ENCODE results near the gene ETV7. TPM values are rescaled to one million over a fixed set of nuclear protein-coding genes. Genes with fewer than 3 reads are reported as not detected.

Gene ETV7
- total RNA-seq = 1 to 10 TPM in 1 of 2 donors, under 1 TPM in 1; 0.74 to 1.8 TPM

DNA sequence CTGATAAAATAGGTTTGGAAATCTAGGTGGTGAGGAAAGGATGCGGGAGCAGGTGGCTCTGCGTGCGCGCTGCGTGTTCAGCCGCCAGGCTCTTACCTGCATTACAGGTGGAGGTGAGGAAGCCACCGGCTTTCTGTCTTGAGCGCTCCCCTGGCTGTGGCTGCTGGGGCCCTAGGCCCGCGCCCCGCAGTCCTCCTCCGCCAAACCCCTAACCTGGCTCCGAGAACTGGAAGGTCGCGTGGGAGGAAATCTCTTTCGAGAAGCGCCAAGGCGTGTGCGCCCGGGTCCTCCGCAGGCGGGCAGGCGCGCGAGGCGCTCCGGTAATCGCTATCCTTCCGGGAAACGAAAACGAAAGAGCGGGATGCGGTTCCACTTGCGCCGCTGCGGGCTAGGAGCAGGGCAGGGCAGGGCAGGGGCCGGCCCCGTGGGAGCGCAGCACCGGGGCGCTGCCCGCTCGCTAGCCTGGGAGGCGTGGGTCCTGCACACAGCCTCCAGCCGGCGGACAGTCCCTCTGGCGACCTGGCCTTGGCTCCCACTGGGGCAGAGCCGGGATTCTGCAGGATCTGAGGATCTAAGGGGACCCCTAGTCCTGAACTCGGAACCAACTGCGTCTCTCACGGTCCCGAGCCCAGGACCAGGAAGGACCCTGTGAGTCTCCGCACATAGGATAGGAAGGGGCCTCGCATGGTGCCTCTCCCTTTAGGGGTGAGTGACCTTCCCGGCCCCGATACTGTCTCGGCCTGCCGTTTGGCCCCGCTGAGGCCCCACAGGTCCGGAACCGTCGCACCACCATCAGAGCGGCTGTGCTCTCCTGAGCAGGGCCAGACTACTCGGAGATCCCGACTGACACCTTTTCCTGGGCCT is at the start of gene ETV7:
Gene ETV7, minus strand, starts transcription at position 230 of the 864 bp plus-strand sequence. Its CDS starts 128 bp downstream, at position 102.
- 21% methylated on average over 38 of the region's 65 CpGs for WGBS
- TF ChIP-seq POLR2A (IDR thresholded peaks at IDR 0.05) = peak; percentile 13
- no peak for TF ChIP-seq POLR2AphosphoS5 (IDR thresholded peaks at IDR 0.05)
- TF ChIP-seq, protein P1, sequence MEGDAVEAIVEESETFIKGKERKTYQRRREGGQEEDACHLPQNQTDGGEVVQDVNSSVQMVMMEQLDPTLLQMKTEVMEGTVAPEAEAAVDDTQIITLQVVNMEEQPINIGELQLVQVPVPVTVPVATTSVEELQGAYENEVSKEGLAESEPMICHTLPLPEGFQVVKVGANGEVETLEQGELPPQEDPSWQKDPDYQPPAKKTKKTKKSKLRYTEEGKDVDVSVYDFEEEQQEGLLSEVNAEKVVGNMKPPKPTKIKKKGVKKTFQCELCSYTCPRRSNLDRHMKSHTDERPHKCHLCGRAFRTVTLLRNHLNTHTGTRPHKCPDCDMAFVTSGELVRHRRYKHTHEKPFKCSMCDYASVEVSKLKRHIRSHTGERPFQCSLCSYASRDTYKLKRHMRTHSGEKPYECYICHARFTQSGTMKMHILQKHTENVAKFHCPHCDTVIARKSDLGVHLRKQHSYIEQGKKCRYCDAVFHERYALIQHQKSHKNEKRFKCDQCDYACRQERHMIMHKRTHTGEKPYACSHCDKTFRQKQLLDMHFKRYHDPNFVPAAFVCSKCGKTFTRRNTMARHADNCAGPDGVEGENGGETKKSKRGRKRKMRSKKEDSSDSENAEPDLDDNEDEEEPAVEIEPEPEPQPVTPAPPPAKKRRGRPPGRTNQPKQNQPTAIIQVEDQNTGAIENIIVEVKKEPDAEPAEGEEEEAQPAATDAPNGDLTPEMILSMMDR (IDR thresholded peaks at IDR 0.05) = peak in 1 of 4 experiments; percentile 8
- Histone ChIP-seq H3K27me3 (replicated peaks; ENCODE audit: insufficient read depth) (no peaks in the 10 kb centered on the region), H3K9me3 (no peaks in the 10 kb centered on the region), H3K27ac (peak within 1 kb of the TSS; percentile 35 to 70), H3K4me3 (peak within 1 kb of the TSS; percentile 45 to 49), H3K4me1 (replicated peaks) (no peaks in the 10 kb centered on the region), H3K36me3 (no peaks in the 10 kb centered on the region)
- intact Hi-C loops (cut with DNase I) = no loop called here
- peak; percentile 23 for DNase-seq (ENCODE audit: low spot score)

DNA sequence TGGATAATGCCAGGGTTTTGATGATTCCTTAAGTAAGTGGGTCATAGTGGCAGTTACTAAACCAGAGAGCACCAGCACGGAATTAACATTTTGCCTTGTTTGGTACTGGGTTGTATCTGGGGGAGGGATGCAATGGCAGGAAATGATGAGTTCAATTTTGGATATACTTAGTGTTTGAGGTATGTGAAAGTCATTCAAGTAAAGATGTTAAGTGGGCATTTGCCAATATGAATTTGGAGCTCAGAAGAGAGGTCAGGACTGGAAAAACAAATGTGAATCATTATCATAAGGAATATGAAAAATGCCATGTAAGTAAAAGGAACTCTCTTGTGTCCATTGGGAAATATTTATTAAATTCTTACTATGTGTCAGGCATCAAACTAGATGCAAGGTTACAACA is 49.0 kb upstream of the ETV7 start:
- intact Hi-C loops (cut with DNase I) = no loop called here
- Histone ChIP-seq H3K36me3 (no peaks in the 10 kb centered on the region), H3K4me1 (replicated peaks) (no peaks in the 10 kb centered on the region), H3K9me3 (no peaks in the 10 kb centered on the region), H3K27me3 (replicated peaks; ENCODE audit: insufficient read depth) (no peaks in the 10 kb centered on the region), H3K27ac (no peak overlapping the region), H3K4me3 (no peak overlapping the region)
- TF ChIP-seq POLR2A (IDR thresholded peaks at IDR 0.05) = no peak
- no peak for TF ChIP-seq POLR2AphosphoS5 (IDR thresholded peaks at IDR 0.05)
- TF ChIP-seq, protein P1 (IDR thresholded peaks at IDR 0.05) = no peak
- DNase-seq (ENCODE audit: low spot score) = no peak
- 93% methylated on average over 1 of the region's 1 CpG for WGBS

DNA sequence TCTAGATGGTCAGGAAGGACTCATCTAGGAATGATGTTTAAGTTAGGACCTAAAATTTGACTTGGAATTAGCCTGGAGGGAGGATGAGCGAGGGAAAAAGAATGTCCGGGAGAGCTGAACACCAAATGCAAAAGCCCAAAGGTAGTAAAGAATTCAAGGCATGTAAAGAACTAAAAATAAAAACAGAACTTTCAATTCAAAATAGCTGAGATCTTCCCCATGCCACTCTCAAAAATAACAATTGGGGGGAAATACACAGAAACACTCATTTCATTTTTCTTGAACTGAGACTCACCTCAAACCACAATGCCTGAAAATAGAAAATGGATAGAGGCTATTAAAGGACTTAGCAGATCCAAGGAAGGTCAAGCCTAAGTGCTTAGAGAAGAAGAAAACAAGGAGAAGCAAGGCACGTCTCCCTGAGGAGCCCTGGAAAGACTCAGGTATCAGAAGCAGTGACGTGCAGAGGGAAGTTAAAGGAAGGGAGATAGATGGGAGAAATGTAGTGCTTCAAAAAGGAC is 44.7 kb upstream of the ETV7 start:
- TF ChIP-seq POLR2AphosphoS5 (IDR thresholded peaks at IDR 0.05) (no peak), POLR2A (IDR thresholded peaks at IDR 0.05) (no peak)
- TF ChIP-seq, protein P1 (IDR thresholded peaks at IDR 0.05) = no peak
- Histone ChIP-seq H3K4me1 (replicated peaks) (no peaks in the 10 kb centered on the region), H3K36me3 (no peaks in the 10 kb centered on the region), H3K27ac (no peak overlapping the region), H3K9me3 (no peaks in the 10 kb centered on the region), H3K27me3 (replicated peaks; ENCODE audit: insufficient read depth) (no peaks in the 10 kb centered on the region), H3K4me3 (no peak overlapping the region)
- no peak for DNase-seq (ENCODE audit: low spot score)
- WGBS = 87% methylated on average over 4 of the region's 4 CpGs
- intact Hi-C loops (cut with DNase I) = no loop called here

DNA sequence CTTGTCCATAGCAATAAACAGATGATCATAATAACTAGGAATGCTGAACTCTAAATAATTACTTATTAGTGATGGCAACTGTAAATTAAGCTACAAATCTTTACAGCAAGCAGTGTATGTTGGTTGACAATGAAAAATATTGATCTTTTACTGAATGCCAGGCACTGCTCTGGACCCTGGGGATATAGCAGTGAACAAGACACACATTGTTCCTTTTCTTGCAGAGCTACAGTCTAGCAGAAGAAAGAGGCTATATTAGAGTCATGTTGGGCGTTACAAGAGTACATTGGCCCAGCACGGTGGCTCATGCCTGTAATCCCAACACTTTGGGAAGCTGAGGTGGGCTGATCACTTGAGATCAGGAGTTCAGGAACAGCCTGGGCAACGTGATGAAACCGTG is 43.7 kb upstream of the ETV7 start:
- no peaks in the 10 kb centered on the region for H3K36me3 ChIP-seq
- H3K27ac ChIP-seq = no peak overlapping the region
- DNase-seq (ENCODE audit: low spot score) = no peak
- no peaks in the 10 kb centered on the region for H3K27me3 ChIP-seq (replicated peaks; ENCODE audit: insufficient read depth)
- H3K9me3 ChIP-seq = no peaks in the 10 kb centered on the region
- intact Hi-C loops (cut with DNase I) = no loop called here
- TF ChIP-seq, protein P1 (IDR thresholded peaks at IDR 0.05) = no peak
- TF ChIP-seq POLR2AphosphoS5 (IDR thresholded peaks at IDR 0.05) (no peak), POLR2A (IDR thresholded peaks at IDR 0.05) (no peak)
- no peak overlapping the region for H3K4me3 ChIP-seq
- WGBS = 92% methylated on average over 4 of the region's 4 CpGs
- no peaks in the 10 kb centered on the region for H3K4me1 ChIP-seq (replicated peaks)

Measured in prostate gland (tissue), 2 donors.